ENCODE data around the gene CCDC170.

Gene CCDC170

DNA sequence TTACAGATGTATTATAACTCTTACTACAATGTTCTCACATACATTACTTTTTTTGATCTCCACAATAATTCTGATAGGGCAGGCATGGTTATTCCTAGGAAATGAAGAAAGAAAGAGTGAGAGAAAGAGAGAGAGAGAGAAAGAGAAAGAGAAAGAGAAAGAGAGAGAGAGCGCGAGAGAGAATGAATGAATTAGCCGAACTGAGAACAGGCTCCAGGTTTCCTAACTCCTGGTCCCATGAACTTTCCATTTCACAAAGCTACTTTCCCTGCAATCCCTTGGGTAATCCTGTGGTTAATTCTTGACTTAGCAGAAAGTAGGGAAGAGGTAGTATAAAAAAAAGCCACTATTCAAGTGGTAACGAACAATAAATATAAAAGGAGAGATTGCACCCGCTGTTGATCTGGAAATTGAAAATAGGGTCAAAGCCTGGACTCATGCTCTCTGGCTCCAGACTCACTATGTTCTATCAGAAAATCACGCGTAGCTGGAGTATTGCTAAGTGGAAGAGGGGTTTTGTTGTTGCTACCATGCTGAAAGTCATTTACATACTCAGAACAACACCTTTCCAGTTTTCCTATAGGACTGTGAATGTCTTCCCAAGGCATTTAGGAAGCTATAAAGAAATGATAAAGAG is 131.2 kb downstream of the CCDC170 start:
- no peak for DNase-seq

- DNase-seq: no peak
Measured at GRCh38 chr6:151627689-151628444, 134.1 kb downstream of the CCDC170 start.

DNA sequence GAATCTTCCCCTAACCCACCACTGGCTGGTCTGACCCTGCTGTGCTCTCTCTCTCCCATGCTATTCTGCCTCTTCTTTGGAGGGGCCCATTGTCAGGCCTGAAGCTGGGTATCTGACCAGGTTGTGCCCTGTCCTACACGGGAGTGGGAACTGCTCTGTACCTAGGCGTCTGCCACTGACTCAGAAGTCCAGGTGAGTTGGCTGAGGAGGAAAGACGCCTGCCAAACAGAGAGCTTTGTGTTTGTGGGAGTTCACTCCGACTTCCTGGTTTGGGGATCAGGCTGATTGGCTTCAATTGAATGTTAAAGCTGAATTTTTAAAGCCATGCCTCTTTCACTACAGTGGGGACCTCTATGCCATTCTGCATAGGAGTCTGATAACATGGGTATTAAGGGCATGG is 136.0 kb downstream of the CCDC170 start:
- no peak for DNase-seq

DNA sequence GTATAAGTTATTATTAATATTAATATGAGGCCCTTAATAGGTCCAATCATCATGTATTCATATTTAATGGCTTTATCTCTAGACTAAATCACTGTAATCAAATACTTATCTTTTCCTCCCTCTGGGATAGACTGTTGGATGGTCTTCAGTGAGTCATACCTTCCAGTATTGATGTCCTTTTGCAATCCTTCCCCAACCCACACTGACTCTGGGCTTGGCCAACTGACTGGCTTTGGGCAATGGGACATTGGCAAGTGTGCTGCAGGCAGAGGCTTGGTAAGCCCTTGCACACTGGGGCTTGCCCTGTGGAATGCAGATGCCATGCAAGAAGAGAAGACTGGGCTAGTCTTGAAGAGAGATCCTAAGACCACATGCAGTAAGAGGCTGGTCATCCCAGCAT is 136.6 kb downstream of the CCDC170 start:
- no peak for DNase-seq

- no peak for DNase-seq
Measured at GRCh38 chr6:151630991-151631655, 137.3 kb downstream of the CCDC170 start.

GRCh38 chr6:151632415-151632987 is 138.7 kb downstream of the CCDC170 start:
- no peak for DNase-seq

DNA sequence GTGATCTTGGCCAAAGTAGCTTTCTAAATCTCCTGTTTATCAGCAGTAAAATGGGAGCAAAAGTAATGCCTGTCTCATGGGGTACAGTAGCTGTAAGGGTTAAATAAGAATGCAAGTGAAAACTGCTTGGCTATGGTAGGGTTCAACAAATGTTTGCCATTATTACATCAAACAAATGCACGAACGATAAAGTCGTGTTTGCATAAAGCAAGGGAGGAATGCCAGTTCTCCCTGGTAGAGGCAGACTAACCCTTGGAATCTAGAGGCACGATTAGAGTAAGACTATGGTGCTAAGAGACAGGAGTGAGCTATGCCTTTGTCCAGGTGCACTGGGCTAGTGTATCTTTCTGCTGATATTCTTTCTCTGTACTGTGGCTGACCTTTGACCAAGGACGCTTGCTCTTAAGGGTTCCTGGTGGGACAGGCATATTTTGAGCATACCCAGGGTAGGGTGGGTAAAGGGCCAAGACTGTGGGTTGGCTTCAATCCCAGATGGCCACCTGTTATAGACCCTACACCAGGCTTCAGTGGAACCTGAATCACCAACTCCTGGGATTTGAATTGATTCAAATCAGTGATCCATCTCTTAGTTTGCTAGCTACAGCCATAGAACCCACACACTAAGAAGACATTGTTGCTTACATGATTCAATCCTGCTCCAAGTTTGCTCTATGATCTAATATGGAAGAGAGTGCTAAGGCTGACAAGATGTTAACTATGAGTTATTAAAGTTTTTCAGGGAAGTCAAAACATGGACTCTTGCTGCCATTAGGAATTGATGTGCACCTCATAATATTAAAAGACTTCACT is 139.9 kb downstream of the CCDC170 start:
- no peak for DNase-seq

- DNase-seq: no peak
Measured at GRCh38 chr6:151634336-151634720, 140.5 kb downstream of the CCDC170 start.

DNA sequence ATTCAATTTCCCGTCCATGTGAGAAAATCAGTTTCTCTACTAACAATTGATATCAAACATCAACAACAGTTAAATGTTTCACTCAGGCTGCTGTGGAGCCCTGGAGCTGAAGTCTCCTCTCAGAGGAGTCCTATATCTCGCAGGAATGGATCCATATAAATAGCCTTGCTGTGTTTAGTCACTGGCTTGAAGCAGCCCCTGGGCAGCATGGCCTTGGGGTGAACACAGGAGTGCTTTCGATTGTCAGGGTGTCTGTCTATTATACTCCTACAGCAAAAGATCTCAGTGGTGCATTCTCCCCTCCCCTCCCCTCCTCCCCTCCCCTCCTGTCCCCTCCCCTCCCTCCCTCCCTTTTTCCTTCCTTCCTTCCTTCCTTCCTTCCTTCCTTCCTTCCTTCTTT is 141.9 kb downstream of the CCDC170 start:
- no peak for DNase-seq

DNA sequence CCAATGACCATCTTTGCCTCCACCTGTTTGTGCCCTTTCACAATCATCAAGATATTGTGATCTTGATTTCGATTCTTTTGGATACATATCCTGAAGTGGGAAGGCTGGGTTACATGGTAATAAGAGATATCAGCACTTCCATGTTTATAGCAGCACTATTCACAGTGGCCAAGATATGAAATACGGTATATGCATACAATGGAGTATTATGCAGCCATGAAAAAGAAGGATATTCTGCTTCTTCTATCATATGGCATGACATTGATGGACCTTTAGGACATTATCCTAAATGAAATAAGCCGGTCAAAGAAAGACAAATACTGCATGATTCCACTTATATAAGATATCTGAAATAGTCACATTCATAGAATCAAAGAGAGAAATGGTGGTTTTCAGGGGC is 144.0 kb downstream of the CCDC170 start:
- no peak for DNase-seq

DNA sequence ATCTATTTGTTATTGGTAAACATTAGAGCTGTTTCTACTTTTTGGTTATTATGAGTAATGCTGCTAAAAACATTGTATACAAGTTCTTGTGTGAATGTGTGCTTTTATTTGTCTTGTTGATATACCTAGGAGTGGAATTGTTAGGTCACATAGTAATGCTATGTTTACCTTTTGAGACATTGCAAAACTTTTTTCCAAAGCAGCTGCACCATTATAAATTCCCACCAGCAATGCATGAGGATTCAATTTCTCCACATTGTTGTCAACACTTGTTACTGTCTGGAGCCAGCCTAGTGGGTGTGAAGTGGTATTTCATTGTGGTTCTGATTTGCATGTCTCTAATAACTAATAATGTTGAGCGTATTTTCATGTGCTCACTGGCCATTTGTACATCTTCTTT is 145.9 kb downstream of the CCDC170 start:
- no peak for DNase-seq

- DNase-seq: no peak
Measured at GRCh38 chr6:151641028-151641427, 147.2 kb downstream of the CCDC170 start.

DNA sequence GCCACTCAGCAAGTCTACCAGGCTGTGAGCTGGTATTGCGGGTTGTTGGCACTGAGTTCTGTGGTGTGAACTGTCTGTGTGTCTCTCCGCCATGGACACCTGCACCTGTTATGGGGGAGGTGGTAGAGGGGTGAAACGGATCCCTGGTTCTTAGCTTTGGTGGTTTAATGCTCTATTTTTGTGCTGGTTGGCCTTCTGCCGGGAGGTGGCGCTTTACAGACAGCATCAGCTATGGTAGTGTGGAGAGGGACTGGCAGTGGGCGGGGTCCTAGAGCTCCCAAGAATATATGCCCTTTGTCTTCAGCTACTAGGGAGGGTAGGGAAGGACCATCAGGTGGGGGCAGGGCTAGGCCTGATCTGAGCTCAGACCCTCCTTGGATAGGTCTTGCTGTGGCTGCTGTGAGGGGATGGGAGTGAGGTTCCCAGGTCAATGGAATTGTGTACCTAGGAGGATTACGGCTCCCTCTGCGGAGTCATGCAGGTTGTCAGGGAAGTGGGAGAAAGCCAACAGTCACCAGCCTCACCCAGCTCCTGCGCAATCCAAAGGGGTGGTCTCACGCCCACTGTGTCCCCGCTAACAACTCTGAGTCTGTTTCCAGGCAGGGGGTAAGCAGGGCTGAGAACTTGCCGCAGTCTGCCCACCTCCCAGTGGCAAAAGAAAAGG is 154.3 kb downstream of the CCDC170 start:
- no peak for DNase-seq

DNA sequence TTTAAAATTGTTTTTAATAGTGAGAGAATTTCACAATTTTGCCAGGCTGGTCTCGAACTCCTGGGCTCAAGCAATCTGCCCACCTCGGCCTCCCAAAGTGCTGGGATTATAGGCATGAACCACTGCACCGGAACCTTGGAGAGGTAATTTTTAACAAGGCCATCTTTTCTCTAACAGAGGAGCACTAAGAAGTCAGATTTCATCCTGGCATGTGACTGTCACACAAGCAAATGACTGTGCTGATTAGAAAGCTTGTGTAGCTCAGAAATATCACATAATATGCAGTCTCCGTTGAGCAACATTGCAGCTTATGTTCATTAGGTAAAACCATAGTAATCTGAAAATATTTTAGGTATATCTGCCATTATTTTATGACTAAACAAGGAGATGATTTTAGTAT is 156.0 kb downstream of the CCDC170 start:
- DNase-seq: no peak

DNA sequence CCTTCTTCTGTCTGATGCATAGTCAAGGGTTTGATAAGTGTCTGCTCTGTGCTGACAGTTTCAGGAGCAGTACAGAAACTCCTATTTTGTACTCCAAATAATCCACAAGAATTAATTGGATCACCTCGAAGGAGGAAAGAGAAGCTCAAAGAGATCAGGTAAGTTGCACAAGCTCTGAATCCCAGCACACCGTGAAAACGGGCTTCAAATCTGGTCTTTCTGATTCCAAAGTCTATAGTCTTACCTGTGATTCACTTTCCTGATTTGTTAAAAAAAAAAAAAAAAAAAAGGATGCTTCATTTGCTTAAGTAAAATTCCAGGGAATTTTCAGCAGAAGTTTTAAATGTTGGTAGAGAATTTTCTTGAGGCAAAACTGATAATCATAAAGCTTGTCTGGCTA is 157.8 kb downstream of the CCDC170 start:
- no peak for DNase-seq

DNA sequence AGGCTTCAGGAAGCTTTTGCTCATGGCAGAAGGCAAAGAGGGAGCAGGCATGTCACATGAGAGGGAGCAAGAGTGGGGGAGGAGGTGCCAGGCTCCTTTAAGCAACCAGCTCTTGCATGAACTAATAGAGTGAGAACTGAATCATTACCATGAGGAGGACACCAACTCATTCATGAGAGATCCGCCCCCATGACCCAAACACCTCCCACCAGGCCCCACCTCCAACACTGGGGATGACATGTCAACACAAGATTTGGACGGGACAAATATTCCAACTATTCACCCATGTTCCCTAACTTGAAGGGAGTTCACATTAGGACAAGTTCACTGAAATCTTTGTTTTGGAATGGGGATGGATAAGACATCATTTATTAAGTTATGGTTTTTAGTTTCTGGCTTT is 158.5 kb downstream of the CCDC170 start:
- no peak for DNase-seq

DNA sequence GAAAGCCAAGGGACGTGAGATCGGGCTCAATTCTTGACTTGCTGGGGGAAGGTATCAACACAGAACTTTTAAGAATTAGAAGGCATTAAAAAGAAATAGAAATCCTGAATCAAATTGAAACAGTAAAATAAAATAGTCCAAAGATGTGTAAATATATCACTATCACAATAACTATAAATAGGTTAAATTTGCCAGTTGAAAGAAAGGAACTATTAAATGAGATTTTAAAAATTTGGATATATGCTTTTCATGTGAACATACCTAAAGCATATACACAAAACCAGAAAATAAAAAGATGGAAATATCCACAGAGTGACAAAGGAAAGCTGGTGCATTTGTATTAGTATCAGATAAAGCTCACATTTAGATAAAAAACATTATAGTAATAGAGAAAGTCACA is 161.3 kb downstream of the CCDC170 start:
- no peak for DNase-seq

- no peak for DNase-seq
Measured at GRCh38 chr6:151656392-151656791, 162.6 kb downstream of the CCDC170 start.

DNA sequence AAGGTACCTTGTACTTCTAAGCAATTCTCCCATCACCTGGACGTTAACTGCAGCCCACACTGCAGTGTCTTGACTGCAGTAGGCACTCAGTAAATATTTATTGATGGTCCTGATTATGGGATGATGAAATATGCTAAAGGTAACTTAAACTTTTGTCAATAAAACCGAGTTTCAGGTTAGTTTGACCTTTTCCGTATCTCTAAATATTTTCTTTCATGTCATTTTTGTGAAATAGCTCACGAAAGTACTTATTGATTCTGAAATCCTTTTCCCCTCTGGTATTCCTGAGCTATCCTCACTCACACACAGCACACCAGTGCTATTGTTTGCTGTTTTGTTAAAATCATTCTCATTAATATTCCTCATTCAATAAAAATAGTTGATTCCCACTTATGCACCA is 164.3 kb downstream of the CCDC170 start:
- no peak for DNase-seq

GRCh38 chr6:151659212-151659611 is 165.4 kb downstream of the CCDC170 start:
- no peak for DNase-seq

GRCh38 chr6:151661509-151661908 is 167.7 kb downstream of the CCDC170 start:
- DNase-seq: no peak

- no peak for DNase-seq
Measured at GRCh38 chr6:151661928-151662327, 168.1 kb downstream of the CCDC170 start.
